Measurements from ENCODE around the gene HOMEZ.

GRCh38 chr14:23324993-23325392, 39.1 kb upstream of the HOMEZ start:
- TF ChIP-seq EZH2 (IDR thresholded peaks at IDR 0.05), result no peak
- TF ChIP-seq POLR2AphosphoS5 (IDR thresholded peaks at IDR 0.05; ENCODE audit: borderline replicate concordance, low read depth, low read length), result no peak
- TF ChIP-seq FOXP2 (optimal IDR thresholded peaks at IDR 0.05; ENCODE audit: control extremely low read depth, extremely low read length, insufficient read depth), result no peak
